ENCODE data around the gene P2RY14.

The P2RY14 gene

GRCh38 chr3:151290673-151291072 lies 12.3 kb upstream of the P2RY14 start:
- Histone ChIP-seq H3K27ac (ENCODE audit: low read length) (no peak overlapping the region), H3K27me3 (replicated peaks; ENCODE audit: insufficient read depth, low read length) (no peaks in the 10 kb centered on the region), H3K79me2 (ENCODE audit: low read length) (no peaks in the 10 kb centered on the region), H3K4me3 (ENCODE audit: low read length) (no peak overlapping the region), H3K4me1 (ENCODE audit: low read length) (no peaks in the 10 kb centered on the region), H3K36me3 (replicated peaks; ENCODE audit: insufficient read depth, low read length) (no peaks in the 10 kb centered on the region), H3F3A (ENCODE audit: insufficient read depth, low read length) (no peaks in the 10 kb centered on the region), H3K4me2 (ENCODE audit: low read depth, low read length) (no peak overlapping the region), H3K9ac (ENCODE audit: low read length) (no peak overlapping the region), H4K20me1 (ENCODE audit: insufficient read depth, low read length) (no peaks in the 10 kb centered on the region), H2AFZ (ENCODE audit: low read length) (no peak overlapping the region), H3K9me2 (replicated peaks; ENCODE audit: insufficient read depth, low read length) (no peaks in the 10 kb centered on the region), H3K9me3 (replicated peaks; ENCODE audit: insufficient read depth, low read length) (no peaks in the 10 kb centered on the region)
- TF ChIP-seq, protein P1, sequence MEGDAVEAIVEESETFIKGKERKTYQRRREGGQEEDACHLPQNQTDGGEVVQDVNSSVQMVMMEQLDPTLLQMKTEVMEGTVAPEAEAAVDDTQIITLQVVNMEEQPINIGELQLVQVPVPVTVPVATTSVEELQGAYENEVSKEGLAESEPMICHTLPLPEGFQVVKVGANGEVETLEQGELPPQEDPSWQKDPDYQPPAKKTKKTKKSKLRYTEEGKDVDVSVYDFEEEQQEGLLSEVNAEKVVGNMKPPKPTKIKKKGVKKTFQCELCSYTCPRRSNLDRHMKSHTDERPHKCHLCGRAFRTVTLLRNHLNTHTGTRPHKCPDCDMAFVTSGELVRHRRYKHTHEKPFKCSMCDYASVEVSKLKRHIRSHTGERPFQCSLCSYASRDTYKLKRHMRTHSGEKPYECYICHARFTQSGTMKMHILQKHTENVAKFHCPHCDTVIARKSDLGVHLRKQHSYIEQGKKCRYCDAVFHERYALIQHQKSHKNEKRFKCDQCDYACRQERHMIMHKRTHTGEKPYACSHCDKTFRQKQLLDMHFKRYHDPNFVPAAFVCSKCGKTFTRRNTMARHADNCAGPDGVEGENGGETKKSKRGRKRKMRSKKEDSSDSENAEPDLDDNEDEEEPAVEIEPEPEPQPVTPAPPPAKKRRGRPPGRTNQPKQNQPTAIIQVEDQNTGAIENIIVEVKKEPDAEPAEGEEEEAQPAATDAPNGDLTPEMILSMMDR (IDR thresholded peaks at IDR 0.05; ENCODE audit: low read length), result peak; percentile 26
- no peak for TF ChIP-seq EZH2phosphoT487 (IDR thresholded peaks at IDR 0.05; ENCODE audit: low read length)
- no peak for DNase-seq

DNA sequence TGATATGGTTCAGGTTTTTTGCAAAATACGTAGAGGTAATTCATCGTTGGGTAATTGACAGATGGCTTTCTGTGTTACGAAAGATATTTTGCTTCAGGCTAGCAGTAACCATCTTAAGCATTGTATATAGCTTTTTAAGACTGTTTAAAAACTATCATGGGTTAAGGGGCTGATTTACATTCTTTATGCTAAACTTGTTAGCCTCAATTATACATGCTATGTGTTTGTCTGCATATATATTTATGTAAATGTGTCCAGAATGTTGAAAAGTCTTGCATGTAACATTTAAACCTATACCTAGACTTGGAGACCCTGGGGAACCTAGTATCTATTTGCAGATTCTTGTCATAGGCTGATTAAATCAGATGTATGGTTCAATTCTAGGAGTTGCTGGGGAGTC lies 11.1 kb upstream of the P2RY14 start:
- H3K4me2 ChIP-seq (ENCODE audit: low read depth, low read length), result no peak overlapping the region
- no peaks in the 10 kb centered on the region for H3K27me3 ChIP-seq (replicated peaks; ENCODE audit: insufficient read depth, low read length)
- H3K27ac ChIP-seq (ENCODE audit: low read length), result no peak overlapping the region
- no peak overlapping the region for H3K9ac ChIP-seq (ENCODE audit: low read length)
- no peaks in the 10 kb centered on the region for H3K36me3 ChIP-seq (replicated peaks; ENCODE audit: insufficient read depth, low read length)
- no peaks in the 10 kb centered on the region for H3K4me1 ChIP-seq (ENCODE audit: low read length)
- no peak for DNase-seq
- TF ChIP-seq EZH2 (optimal IDR thresholded peaks at IDR 0.05; ENCODE audit: low read depth, low read length) (no peak), EZH2phosphoT487 (IDR thresholded peaks at IDR 0.05; ENCODE audit: low read length) (no peak)
- TF ChIP-seq, protein P1 (IDR thresholded peaks at IDR 0.05; ENCODE audit: low read length), result no peak
- H3K9me2 ChIP-seq (replicated peaks; ENCODE audit: insufficient read depth, low read length), result no peaks in the 10 kb centered on the region
- no peak overlapping the region for H3K4me3 ChIP-seq (ENCODE audit: low read length)
- no peaks in the 10 kb centered on the region for H3K9me3 ChIP-seq (replicated peaks; ENCODE audit: insufficient read depth, low read length)
- no peaks in the 10 kb centered on the region for H3F3A ChIP-seq (ENCODE audit: insufficient read depth, low read length)
- H2AFZ ChIP-seq (ENCODE audit: low read length), result no peak overlapping the region
- no peaks in the 10 kb centered on the region for H4K20me1 ChIP-seq (ENCODE audit: insufficient read depth, low read length)
- H3K79me2 ChIP-seq (ENCODE audit: low read length), result no peaks in the 10 kb centered on the region

GRCh38 chr3:151285940-151286339 lies 7.6 kb upstream of the P2RY14 start:
- H3K9me3 ChIP-seq (replicated peaks; ENCODE audit: insufficient read depth, low read length), result no peaks in the 10 kb centered on the region
- H2AFZ ChIP-seq (ENCODE audit: low read length), result no peak overlapping the region

More at GRCh38 chr3:151285940-151286339, 7.6 kb upstream of the P2RY14 start:
- Histone ChIP-seq H3F3A (ENCODE audit: insufficient read depth, low read length) (no peaks in the 10 kb centered on the region), H4K20me1 (ENCODE audit: insufficient read depth, low read length) (no peaks in the 10 kb centered on the region), H3K4me3 (ENCODE audit: low read length) (no peak overlapping the region), H3K9me2 (replicated peaks; ENCODE audit: insufficient read depth, low read length) (no peaks in the 10 kb centered on the region), H3K79me2 (ENCODE audit: low read length) (no peaks in the 10 kb centered on the region), H3K4me2 (ENCODE audit: low read depth, low read length) (no peak overlapping the region), H3K4me1 (ENCODE audit: low read length) (no peaks in the 10 kb centered on the region), H3K27me3 (replicated peaks; ENCODE audit: insufficient read depth, low read length) (no peaks in the 10 kb centered on the region), H3K36me3 (replicated peaks; ENCODE audit: insufficient read depth, low read length) (no peaks in the 10 kb centered on the region), H3K27ac (ENCODE audit: low read length) (no peak overlapping the region), H3K9ac (ENCODE audit: low read length) (no peak overlapping the region)
- DNase-seq, result no peak
- no peak for TF ChIP-seq EZH2phosphoT487 (IDR thresholded peaks at IDR 0.05; ENCODE audit: low read length)
- TF ChIP-seq, protein P1 (IDR thresholded peaks at IDR 0.05; ENCODE audit: low read length), result no peak
- no peak for TF ChIP-seq EZH2 (optimal IDR thresholded peaks at IDR 0.05; ENCODE audit: low read depth, low read length)
